Hepatocyte (in vitro differentiated cells): Measurements from ENCODE around the gene AMZ2. TPM values are rescaled to one million over a fixed set of nuclear protein-coding genes. Genes with fewer than 3 reads are reported as not detected.

Experiments
- polyA plus RNA-seq: library from polyadenylated mRNA; unstranded; fragments of >200 nt; fragmentation: Nextera tagmentation; extraction: Ambion mirVana; gene quantifications from 2 replicates; pipeline ENCODE4 v1.2.1, GENCODE V29; 2016
- total RNA-seq: library from RNA; depleted of rRNA; stranded (reverse); fragments of >200 nt; gene quantifications from 2 replicates; pipeline ENCODE4 v1.2.3, GENCODE V29; 2014

Gene AMZ2
- total and polyA plus RNA-seq, 2 experiments from 2014 or later = 51.6 to 58.8 TPM

Other genes starting within 250 kb of the AMZ2 start
- 62.6 and 72.1 TPM in 2 replicates for gene KPNA2, start 212.3 kb upstream of the AMZ2 start, total RNA-seq
- gene KPNA2, start 212.3 kb upstream of the AMZ2 start, polyA plus RNA-seq = 99.5 and 109 TPM in 2 replicates
- 0.44 TPM in 1 of 2 replicates, not detected in the other for gene SLC16A6, start 43.1 kb downstream of the AMZ2 start, total RNA-seq
- 0.06 and 0.17 TPM in 2 replicates for gene SLC16A6, start 43.1 kb downstream of the AMZ2 start, polyA plus RNA-seq
- gene ARSG, start 43.5 kb downstream of the AMZ2 start, total RNA-seq = 1.3 and 3.5 TPM in 2 replicates
- gene ARSG, start 43.5 kb downstream of the AMZ2 start, polyA plus RNA-seq = 1.2 and 1.4 TPM in 2 replicates
- gene WIPI1, start 209.5 kb downstream of the AMZ2 start, total RNA-seq = 67.4 and 84.0 TPM in 2 replicates
- gene WIPI1, start 209.5 kb downstream of the AMZ2 start, polyA plus RNA-seq = 79.6 and 91.3 TPM in 2 replicates